ENCODE measurements around the gene ROR1.

GRCh38 chr1:64163431-64163830 is 389.6 kb downstream of the ROR1 start:
- TF ChIP-seq MYC (IDR thresholded peaks at IDR 0.05; ENCODE audit: low read depth, low read length): no peak
- no peak for TF ChIP-seq MYC (CRISPR knock-in tag; IDR thresholded peaks at IDR 0.05; ENCODE audit: borderline replicate concordance, low read depth)
- no peak for TF ChIP-seq ZNF436 (CRISPR knock-in tag; IDR thresholded peaks at IDR 0.05)
- no peak for TF ChIP-seq JUNB (CRISPR knock-in tag; conservative IDR thresholded peaks at IDR 0.05)
- no peak for TF ChIP-seq SRF (CRISPR knock-in tag; IDR thresholded peaks at IDR 0.05)
- no peak for TF ChIP-seq MIER1 (IDR thresholded peaks at IDR 0.05; ENCODE audit: low read depth)
- TF ChIP-seq PBX2 (CRISPR knock-in tag; IDR thresholded peaks at IDR 0.05; ENCODE audit: low read depth): no peak
- TF ChIP-seq PBX2 (tag; conservative IDR thresholded peaks at IDR 0.05; ENCODE audit: low read depth): no peak
- no peak for TF ChIP-seq ZNF282 (CRISPR knock-in tag; IDR thresholded peaks at IDR 0.05)
- no peak for TF ChIP-seq FOXA1 (IDR thresholded peaks at IDR 0.05; ENCODE audit: borderline replicate concordance)
- TF ChIP-seq CTCF (IDR thresholded peaks at IDR 0.05 in 2 of 3, conservative IDR thresholded peaks at IDR 0.05 in 1 of 3; ENCODE audit: insufficient read depth in 2 of 3, low read depth in 1 of 3, low read length in 3 of 3): no peak
- TF ChIP-seq HDAC6 (IDR thresholded peaks at IDR 0.05; ENCODE audit: low read depth, low read length): no peak
- TF ChIP-seq PHF20 (IDR thresholded peaks at IDR 0.05; ENCODE audit: partially characterized antibody): no peak
- TF ChIP-seq MAFF (IDR thresholded peaks at IDR 0.05; ENCODE audit: low read length): no peak
- no peak for TF ChIP-seq NFYB (IDR thresholded peaks at IDR 0.05; ENCODE audit: extremely low read depth, insufficient read length)
- TF ChIP-seq ZNF444 (CRISPR knock-in tag; IDR thresholded peaks at IDR 0.05): no peak
